A549 (cell line): ENCODE data around the gene SPARC. TPM values are rescaled to one million over a fixed set of nuclear protein-coding genes. Genes with fewer than 3 reads are reported as not detected.

Source experiments
- ATAC-seq, 2 experiments: fragments of 200-7000 bp in 1 of 2; fragments of >200 bp in 1 of 2; cut with Nextera tagmentation in 1 of 2; cut with Tn5 transposase in 1 of 2; 3 replicates each; pipeline versions ENCODE4 v1.8.0 to v1.9.1; 2018 to 2020; ENCODE audit warnings: mild to moderate bottlenecking in 1 of 2, moderate library complexity in 1 of 2
- CTCF ChIA-PET: fragments of 300-600 bp; sonication (Branson Sonifier 250); formaldehyde crosslinking; extraction: SDS; loops from one replicate; lab custom pipeline; 2021; ENCODE audit warnings: antibody characterized with exemption, inconsistent platforms; lab: Yijun Ruan, JAX
- POLR2A ChIA-PET: fragments of 350-600 bp; formaldehyde crosslinking; extraction: SDS; loops from one replicate; lab custom pipeline; 2021; ENCODE audit warnings: antibody characterized with exemption, inconsistent platforms; lab: Yijun Ruan, JAX
- DNase-seq, 2 experiments: peaks; one replicate each; pipeline versions ENCODE4 v3.0.0 to v3.0.0-alpha.2; 2011 to 2016; ENCODE audit warnings: low read depth in 1 of 2, low spot score in 1 of 2
- FAIRE-seq: peaks from 2 replicates; lab custom pipeline; 2011; peaks lifted over from hg19 to GRCh38; lab: Jason Lieb, UNC
- H3K27ac ChIP-seq, 2 experiments: fragments of >200 bp; sonication (Bioruptor Twin); formaldehyde crosslinking; 3 replicates each; pipeline ENCODE4 v1.5.1; 2016 to 2017
- H3K4me1 ChIP-seq: fragments of >200 bp; sonication (Bioruptor Twin); formaldehyde crosslinking; 3 replicates; pipeline ENCODE4 v1.6.1; 2016
- H3K4me2 ChIP-seq: fragments of >200 bp; sonication (Bioruptor Twin); formaldehyde crosslinking; 3 replicates; pipeline ENCODE4 v1.6.1; 2016
- H3K4me3 ChIP-seq: fragments of >200 bp; sonication (Bioruptor Twin); formaldehyde crosslinking; 3 replicates; pipeline ENCODE4 v1.5.1; 2016
- H3K9me3 ChIP-seq: fragments of >200 bp; sonication (Bioruptor Twin); formaldehyde crosslinking; 3 replicates; pipeline ENCODE4 v1.6.1; 2016
- CBX8 ChIP-seq: fragments of 200-600 bp; sonication (generic); IDR thresholded peaks from 2 replicates; pipeline ENCODE4 v1.6.1; 2016
- CEBPB ChIP-seq, 2 experiments: fragments of >200 bp in 1 of 2; sonication (Bioruptor Twin) in 1 of 2; formaldehyde crosslinking in 1 of 2; IDR thresholded peaks; 2 replicates each; pipeline ENCODE4 v1.6.1; 2012 to 2016
- EHMT2 ChIP-seq: fragments of 200-600 bp; sonication (generic); IDR thresholded peaks from 2 replicates; pipeline ENCODE4 v1.6.1; 2016; ENCODE audit warnings: antibody characterized with exemption, low read depth, mild to moderate bottlenecking, moderate library complexity
- FOSB ChIP-seq: fragments of 250-450 bp; sonication (Bioruptor Pico); IDR thresholded peaks from 2 replicates; pipeline ENCODE4 v1.5.0; 2020; ENCODE audit warnings: mild to moderate bottlenecking, moderate library complexity
- GATA3 ChIP-seq: IDR thresholded peaks from 2 replicates; pipeline ENCODE4 v1.6.1; 2012; ENCODE audit warnings: borderline replicate concordance
- HOXB5 ChIP-seq: fragments of 250-450 bp; sonication (Bioruptor Pico); IDR thresholded peaks from 2 replicates; pipeline ENCODE4 v1.5.0; 2020; ENCODE audit warnings: mild to moderate bottlenecking, moderate library complexity
- JUN ChIP-seq, 2 experiments: fragments of >200 bp; sonication (Bioruptor Twin); formaldehyde crosslinking; IDR thresholded peaks; 2 replicates in 1 of 2; 3 replicates in 1 of 2; pipeline ENCODE4 v1.6.1; 2016 to 2017
- MAFK ChIP-seq: fragments of 450-650 bp; IDR thresholded peaks from 2 replicates; pipeline ENCODE4 v1.6.1; 2014; ENCODE audit not compliant: partially characterized antibody
- MAZ ChIP-seq: fragments of 150-350 bp; IDR thresholded peaks from 2 replicates; pipeline ENCODE4 v1.6.1; 2014; ENCODE audit warnings: antibody characterized with exemption, low read depth, low read length, borderline replicate concordance
- MYC ChIP-seq: IDR thresholded peaks from 2 replicates; pipeline ENCODE4 v1.6.1; 2012; ENCODE audit warnings: mild to moderate bottlenecking, inconsistent platforms, low read length, improper control_type of control experiment, borderline replicate concordance
- NFE2L2 ChIP-seq: fragments of 150-350 bp; conservative IDR thresholded peaks from 2 replicates; pipeline ENCODE4 v1.6.1; 2014; ENCODE audit warnings: low read length
- POLR2AphosphoS2 ChIP-seq: conservative IDR thresholded peaks from 2 replicates; pipeline ENCODE4 v1.6.1; 2012; ENCODE audit warnings: low read length, improper control_type of control experiment, inconsistent platforms
- RARB ChIP-seq: fragments of 250-450 bp; sonication (Bioruptor Pico); IDR thresholded peaks from 2 replicates; pipeline ENCODE4 v1.8.0; 2021; ENCODE audit warnings: mild to moderate bottlenecking, moderate library complexity
- SMC3 ChIP-seq: fragments of >200 bp; sonication (Bioruptor Twin); formaldehyde crosslinking; IDR thresholded peaks from 3 replicates; pipeline ENCODE4 v1.6.1; 2018; ENCODE audit warnings: inconsistent platforms
- SREBF2 ChIP-seq: fragments of 450-650 bp; IDR thresholded peaks from 2 replicates; pipeline ENCODE4 v1.6.1; 2014; ENCODE audit warnings: mild to moderate bottlenecking, moderate library complexity
- ZSCAN20 ChIP-seq: fragments of 250-450 bp; sonication (Bioruptor Pico); IDR thresholded peaks from 2 replicates; pipeline ENCODE4 v1.8.0; 2022; ENCODE audit warnings: mild to moderate bottlenecking, moderate library complexity
- WGBS: methylation state at CpG from one replicate; pipeline ENCODE4 v1.1.6; 2017; ENCODE audit errors: missing lambda C conversion rate; 5-methylcytosine and 5-hydroxymethylcytosine counted together
- polyA plus RNA-seq, 4 experiments: library from polyadenylated mRNA; depleted of rRNA in 3 of 4; stranded (reverse); fragments of >200 nt; fragmentation: RNase III in 1 of 4; extraction: RNeasy Plus Mini Kit Qiagen cat#74134 plus additional on column Dnase treatment in 1 of 4; gene quantifications; 2 replicates in 3 of 4; 3 replicates in 1 of 4; pipeline ENCODE4 v1.2.3, GENCODE V29; 2011 to 2017
- TF ChIP-seq, protein P1 (sequence below): fragments of 250-450 bp; sonication (Bioruptor Pico); IDR thresholded peaks from 2 replicates; pipeline ENCODE4 v1.5.0; 2020; ENCODE audit warnings: low read depth, mild to moderate bottlenecking, moderate library complexity
- TF ChIP-seq, protein P2 (sequence below): fragments of 250-450 bp; sonication (Bioruptor Pico); IDR thresholded peaks from 2 replicates; pipeline ENCODE4 v1.5.0; 2021; ENCODE audit warnings: mild to moderate bottlenecking, moderate library complexity, borderline replicate concordance
- TF ChIP-seq, protein P3 (sequence below): fragments of 200-600 bp; sonication (generic); IDR thresholded peaks from 2 replicates; pipeline ENCODE4 v1.6.1; 2016; ENCODE audit warnings: antibody characterized with exemption, mild to moderate bottlenecking, moderate library complexity
- TF ChIP-seq, protein P4 (sequence below): fragments of >200 bp; sonication (Bioruptor Twin); formaldehyde crosslinking; IDR thresholded peaks from 2 replicates; pipeline ENCODE4 v1.6.1; 2016
- TF ChIP-seq, protein P5 (sequence below): fragments of >200 bp; sonication (Bioruptor Twin); formaldehyde crosslinking; IDR thresholded peaks from 3 replicates; pipeline ENCODE4 v1.6.1; 2016

SPARC gene
- polyA plus RNA-seq, 2 of the 4 experiments (the other 2 are of a cell fraction): 33.8 to 45.7 TPM

DNA sequence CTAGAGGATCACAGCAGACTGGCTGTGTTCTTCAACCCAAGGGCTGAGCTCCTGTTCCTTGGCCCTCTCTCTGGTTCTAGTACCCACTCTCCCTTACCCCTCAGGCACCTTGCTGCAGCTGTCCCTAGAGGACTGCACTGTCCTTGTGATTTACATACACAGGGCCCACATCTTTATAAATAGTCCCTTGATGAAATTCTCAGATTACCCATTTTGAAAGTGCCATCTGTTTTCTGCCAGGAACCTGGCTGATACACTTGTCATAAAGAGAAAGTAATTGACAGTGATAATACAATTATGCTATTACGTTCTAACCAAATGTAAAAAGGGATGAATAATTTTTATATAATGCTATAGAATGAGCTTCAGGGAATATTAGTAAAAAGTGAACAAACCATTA is 16.5 kb upstream of the SPARC start (continued):
- no peak for TF ChIP-seq ZSCAN20 (CRISPR knock-in tag)
- no peak for TF ChIP-seq SREBF2
- TF ChIP-seq NFE2L2: no peak

DNA sequence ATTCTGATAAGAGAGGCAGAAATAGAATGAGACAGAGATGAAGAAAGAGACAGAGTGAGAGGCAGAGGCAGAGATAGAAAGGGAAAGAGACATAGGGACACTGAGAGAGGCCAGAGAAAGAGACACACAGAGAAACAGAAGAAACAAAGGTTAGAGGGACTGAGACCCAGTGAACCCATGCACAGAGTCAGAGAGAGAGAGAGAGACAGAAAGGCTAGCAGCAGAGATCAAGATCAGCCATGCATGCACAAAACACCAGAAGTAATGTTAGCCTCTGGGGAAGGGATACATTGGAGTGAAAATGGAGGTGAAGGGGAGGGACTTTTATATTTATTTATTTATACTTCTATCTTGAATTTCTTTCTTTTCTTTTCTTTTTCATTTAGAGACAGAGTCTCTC is 14.1 kb upstream of the SPARC start:
- Histone ChIP-seq H3K9me3 (no peaks in the 10 kb centered on the region), H3K4me2 (no peak overlapping the region), H3K4me1 (peaks cover 48% of the 10 kb centered on the region), H3K4me3 (no peak overlapping the region), H3K27ac (peak overlapping the region; percentile 18 to 93; a peak in 4 of 6 replicates)
- no peak for DNase-seq
- no peak for FAIRE-seq
- ChIA-PET POLR2A (no interaction called here), CTCF (no interaction called here)
- no peak for ATAC-seq
- no peak for TF ChIP-seq GATA3
- TF ChIP-seq, protein P1, sequence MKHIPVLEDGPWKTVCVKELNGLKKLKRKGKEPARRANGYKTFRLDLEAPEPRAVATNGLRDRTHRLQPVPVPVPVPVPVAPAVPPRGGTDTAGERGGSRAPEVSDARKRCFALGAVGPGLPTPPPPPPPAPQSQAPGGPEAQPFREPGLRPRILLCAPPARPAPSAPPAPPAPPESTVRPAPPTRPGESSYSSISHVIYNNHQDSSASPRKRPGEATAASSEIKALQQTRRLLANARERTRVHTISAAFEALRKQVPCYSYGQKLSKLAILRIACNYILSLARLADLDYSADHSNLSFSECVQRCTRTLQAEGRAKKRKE (CRISPR knock-in tag): no peak
- TF ChIP-seq ZSCAN20 (CRISPR knock-in tag): no peak
- TF ChIP-seq, protein P2, sequence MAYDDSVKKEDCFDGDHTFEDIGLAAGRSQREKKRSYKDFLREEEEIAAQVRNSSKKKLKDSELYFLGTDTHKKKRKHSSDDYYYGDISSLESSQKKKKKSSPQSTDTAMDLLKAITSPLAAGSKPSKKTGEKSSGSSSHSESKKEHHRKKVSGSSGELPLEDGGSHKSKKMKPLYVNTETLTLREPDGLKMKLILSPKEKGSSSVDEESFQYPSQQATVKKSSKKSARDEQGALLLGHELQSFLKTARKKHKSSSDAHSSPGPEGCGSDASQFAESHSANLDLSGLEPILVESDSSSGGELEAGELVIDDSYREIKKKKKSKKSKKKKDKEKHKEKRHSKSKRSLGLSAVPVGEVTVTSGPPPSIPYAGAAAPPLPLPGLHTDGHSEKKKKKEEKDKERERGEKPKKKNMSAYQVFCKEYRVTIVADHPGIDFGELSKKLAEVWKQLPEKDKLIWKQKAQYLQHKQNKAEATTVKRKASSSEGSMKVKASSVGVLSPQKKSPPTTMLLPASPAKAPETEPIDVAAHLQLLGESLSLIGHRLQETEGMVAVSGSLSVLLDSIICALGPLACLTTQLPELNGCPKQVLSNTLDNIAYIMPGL (CRISPR knock-in tag): no peak
- no peak for TF ChIP-seq CBX8
- no peak for TF ChIP-seq CEBPB (IDR thresholded peaks at IDR 0.05)
- TF ChIP-seq MYC: no peak
- TF ChIP-seq EHMT2: no peak

DNA sequence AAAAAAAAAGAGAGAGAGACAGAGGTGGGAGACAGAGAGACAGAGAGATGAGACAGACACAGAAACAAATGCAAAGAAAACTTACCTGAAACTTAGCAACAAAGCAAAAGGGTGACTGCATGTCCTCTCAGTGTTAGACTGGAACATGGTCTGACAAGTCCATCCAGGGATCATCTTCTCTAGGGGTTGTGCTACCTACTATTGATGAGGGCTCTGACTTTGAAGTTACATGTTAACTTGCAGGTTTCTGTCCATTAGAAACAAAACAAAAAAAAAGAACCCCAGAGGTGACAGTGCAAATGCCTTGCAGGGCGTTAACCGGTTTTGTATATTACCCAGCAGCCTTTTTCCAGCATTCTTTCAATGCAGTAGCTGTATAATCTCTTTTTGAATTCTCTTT is 13.6 kb upstream of the SPARC start:
- WGBS: 84% methylated on average over 2 of the region's 2 CpGs
- no peaks in the 10 kb centered on the region for H3K9me3 ChIP-seq
- DNase-seq (no peak), ATAC-seq (no peak), FAIRE-seq (no peak)
- peaks cover 48% of the 10 kb centered on the region for H3K4me1 ChIP-seq
- no peak overlapping the region; the same call in 2 of the 3 replicates for H3K4me2 ChIP-seq
- ChIA-PET POLR2A (interaction anchor here (1.4 to 1.5 kb wide), 2 partner anchors 40 to 41 kb away, joined by 5 read pairs; no protein-coding TSS in a partner anchor), CTCF (interaction anchor here (0.7 to 6.9 kb wide), 6 partner anchors 17 to 462 kb away, joined by 3 to 39 read pairs (median 4); partner anchors contain the start of gene SLC36A1)
- TF ChIP-seq, protein P1 (CRISPR knock-in tag): no peak
- TF ChIP-seq FOSB (CRISPR knock-in tag): no peak
- no peak for TF ChIP-seq JUN (IDR thresholded peaks at IDR 0.05)
- TF ChIP-seq, protein P3, sequence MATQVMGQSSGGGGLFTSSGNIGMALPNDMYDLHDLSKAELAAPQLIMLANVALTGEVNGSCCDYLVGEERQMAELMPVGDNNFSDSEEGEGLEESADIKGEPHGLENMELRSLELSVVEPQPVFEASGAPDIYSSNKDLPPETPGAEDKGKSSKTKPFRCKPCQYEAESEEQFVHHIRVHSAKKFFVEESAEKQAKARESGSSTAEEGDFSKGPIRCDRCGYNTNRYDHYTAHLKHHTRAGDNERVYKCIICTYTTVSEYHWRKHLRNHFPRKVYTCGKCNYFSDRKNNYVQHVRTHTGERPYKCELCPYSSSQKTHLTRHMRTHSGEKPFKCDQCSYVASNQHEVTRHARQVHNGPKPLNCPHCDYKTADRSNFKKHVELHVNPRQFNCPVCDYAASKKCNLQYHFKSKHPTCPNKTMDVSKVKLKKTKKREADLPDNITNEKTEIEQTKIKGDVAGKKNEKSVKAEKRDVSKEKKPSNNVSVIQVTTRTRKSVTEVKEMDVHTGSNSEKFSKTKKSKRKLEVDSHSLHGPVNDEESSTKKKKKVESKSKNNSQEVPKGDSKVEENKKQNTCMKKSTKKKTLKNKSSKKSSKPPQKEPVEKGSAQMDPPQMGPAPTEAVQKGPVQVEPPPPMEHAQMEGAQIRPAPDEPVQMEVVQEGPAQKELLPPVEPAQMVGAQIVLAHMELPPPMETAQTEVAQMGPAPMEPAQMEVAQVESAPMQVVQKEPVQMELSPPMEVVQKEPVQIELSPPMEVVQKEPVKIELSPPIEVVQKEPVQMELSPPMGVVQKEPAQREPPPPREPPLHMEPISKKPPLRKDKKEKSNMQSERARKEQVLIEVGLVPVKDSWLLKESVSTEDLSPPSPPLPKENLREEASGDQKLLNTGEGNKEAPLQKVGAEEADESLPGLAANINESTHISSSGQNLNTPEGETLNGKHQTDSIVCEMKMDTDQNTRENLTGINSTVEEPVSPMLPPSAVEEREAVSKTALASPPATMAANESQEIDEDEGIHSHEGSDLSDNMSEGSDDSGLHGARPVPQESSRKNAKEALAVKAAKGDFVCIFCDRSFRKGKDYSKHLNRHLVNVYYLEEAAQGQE: no peak
- TF ChIP-seq RARB (CRISPR knock-in tag): no peak
- TF ChIP-seq, protein P4, sequence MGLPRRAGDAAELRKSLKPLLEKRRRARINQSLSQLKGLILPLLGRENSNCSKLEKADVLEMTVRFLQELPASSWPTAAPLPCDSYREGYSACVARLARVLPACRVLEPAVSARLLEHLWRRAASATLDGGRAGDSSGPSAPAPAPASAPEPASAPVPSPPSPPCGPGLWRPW: no peak
- no peak for TF ChIP-seq HOXB5
- TF ChIP-seq, protein P5, sequence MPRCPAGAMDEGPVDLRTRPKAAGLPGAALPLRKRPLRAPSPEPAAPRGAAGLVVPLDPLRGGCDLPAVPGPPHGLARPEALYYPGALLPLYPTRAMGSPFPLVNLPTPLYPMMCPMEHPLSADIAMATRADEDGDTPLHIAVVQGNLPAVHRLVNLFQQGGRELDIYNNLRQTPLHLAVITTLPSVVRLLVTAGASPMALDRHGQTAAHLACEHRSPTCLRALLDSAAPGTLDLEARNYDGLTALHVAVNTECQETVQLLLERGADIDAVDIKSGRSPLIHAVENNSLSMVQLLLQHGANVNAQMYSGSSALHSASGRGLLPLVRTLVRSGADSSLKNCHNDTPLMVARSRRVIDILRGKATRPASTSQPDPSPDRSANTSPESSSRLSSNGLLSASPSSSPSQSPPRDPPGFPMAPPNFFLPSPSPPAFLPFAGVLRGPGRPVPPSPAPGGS: no peak
- TF ChIP-seq MAZ: no peak
- TF ChIP-seq MAFK: no peak
- TF ChIP-seq POLR2AphosphoS2: no peak
- TF ChIP-seq SMC3: no peak
- peak overlapping the region; percentile 71 to 93; a peak in 5 of 6 replicates for H3K27ac ChIP-seq
- no peak overlapping the region for H3K4me3 ChIP-seq
